HTR-8/SVneo (cell line): Measurements from ENCODE around the gene CCDC191.

Source experiments
- DNase-seq: peaks from one replicate; pipeline ENCODE4 v3.0.0; 2011; ENCODE audit warnings: low spot score, mixed read lengths; ENCODE audit not compliant: insufficient read length
- FAIRE-seq: peaks from 2 replicates; lab custom pipeline; 2011; peaks lifted over from hg19 to GRCh38; lab: Jason Lieb, UNC

CCDC191 gene

DNA sequence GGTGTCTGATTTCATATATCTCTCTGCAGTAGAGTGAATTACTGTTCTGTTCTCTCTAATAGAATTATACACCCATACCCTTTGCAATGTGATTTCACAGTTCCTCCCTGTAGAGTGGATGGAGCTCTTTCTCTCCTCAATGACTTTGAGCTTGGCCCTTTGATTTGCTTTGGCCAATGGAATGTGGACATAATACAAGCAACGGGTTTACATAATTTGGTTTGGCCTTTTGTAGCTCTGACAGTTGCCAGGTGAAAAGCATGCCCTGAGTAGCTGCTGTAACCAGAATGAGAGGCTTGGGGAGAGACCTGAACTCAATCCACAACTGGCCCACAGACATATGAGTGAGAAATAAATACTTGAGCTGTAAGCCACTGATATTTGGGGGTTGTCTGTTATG, 76.4 kb downstream of the CCDC191 start:
- no peak for FAIRE-seq

DNA sequence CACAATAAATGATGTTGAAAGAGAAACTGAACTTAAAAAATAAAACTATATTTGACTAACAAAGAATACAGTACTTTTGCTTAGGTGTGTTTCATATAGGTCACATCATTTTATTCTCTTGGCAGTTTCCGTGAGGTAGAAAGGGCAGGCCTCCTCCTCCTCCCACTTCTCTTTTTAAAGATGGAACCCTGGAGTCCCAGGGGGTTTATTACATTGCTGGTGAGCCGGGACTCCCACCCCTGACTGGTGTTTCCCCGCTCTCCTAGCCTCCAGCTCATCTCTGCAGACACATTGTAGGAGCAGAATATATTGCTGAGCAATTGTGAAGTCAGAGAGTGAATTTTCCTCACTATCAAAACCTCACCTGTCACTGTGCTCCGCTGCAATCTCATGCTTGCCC, 78.5 kb downstream of the CCDC191 start:
- no peak for FAIRE-seq

More for the DNA sequence above, 76.4 kb downstream of the CCDC191 start:
- no peak for DNase-seq

DNA sequence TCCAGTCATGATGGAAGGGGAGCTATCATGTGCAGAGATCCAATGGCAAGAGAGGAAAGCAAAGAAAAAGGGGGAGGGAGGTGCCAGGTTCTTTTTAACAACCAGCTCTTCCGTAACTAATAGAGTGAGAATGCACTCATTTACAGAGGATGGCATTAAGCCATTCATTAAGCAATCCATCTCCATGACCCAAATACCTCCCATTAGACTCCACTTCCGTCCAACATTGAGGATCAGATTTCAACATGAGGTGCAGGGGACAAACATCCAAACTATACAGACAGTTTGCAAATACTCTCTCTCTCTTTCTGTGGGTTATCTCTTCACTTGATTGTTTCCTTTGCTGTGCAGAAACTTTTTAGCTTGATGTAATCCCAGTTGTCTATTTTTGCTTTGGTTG, 87.3 kb downstream of the CCDC191 start:
- FAIRE-seq, result no peak
- DNase-seq, result no peak

More for the DNA sequence above, 78.5 kb downstream of the CCDC191 start:
- no peak for DNase-seq

DNA sequence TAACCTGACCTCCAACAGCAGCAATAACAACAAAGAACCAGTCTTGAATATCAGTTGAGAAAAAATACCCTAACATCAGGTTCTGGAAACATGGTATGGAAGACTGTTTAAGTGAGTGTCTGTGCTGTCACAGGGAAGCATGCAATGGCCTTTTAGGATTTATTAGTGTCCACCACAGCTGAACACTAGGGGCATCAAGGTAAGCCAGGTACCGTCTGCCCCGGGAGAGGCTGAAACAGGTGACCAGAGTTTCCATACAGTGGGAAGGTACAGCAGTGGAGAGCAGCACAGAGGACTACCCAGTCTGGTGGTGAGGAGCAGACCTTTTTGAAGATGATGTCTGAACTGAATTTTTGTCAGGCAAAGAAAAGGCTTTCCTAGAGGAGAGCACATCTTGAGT, 90.2 kb downstream of the CCDC191 start:
- FAIRE-seq (no peak), DNase-seq (no peak)

DNA sequence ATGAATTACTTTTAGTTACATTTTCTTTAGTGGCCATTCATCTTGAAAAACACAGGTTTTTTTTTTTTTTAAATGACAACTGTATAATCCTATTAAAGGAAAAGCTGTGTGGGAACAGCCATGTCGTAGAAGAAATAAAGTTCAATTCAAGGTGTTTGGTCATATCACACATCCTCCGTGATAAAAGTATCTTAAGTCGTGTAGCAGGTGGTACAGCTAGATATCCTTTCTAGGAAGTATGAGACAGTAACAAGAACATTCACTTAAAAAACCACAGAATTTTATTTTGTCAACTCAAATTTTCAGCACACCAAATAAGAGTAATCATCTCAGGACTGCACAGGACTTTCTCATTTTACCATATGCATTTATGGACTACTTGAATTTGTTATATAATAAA, 92.4 kb downstream of the CCDC191 start:
- DNase-seq (no peak), FAIRE-seq (no peak)

DNA sequence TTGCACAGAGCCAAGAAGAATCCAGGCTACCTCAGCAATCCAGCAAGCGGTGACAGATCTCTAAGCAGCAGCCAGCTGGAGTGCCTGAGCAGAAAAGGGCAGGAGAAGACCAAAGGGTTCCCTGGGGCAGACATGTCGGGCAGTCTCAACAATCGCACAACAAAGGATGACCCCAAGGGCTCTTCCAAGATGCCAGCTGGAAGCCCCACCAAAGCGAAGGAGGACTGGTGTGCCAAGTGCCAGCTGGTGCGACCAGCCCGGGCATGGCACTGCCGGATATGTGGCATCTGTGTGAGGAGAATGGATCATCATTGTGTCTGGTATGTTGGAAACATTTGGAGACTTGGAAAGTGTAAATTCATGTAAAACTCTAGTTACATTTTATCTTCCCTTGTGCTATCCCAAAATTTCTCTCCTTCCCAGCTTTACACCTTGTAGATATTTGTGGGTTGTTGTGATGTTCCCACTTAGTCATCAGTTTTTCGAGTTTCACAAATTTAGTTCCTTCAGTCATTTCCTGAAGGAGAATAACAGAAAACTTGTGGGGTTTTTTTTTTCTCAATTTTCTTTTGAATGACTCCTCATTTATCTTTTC, 102.1 kb downstream of the CCDC191 start:
- FAIRE-seq (no peak), DNase-seq (no peak)

DNA sequence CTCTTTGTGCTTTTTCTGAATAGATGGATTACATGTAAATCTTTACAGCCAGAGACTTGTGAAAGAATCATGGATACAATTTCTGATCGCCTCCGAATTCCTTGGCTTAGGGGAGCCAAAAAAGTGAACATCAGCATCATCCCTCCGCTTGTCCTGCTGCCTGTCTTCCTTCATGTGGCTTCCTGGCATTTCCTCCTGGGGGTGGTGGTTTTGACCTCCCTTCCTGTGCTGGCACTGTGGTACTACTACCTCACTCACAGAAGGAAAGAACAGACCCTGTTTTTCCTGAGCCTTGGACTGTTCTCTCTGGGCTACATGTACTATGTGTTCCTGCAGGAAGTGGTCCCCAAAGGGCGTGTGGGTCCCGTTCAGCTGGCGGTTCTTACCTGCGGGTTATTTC, 102.6 kb downstream of the CCDC191 start:
- DNase-seq (no peak), FAIRE-seq (no peak)

DNA sequence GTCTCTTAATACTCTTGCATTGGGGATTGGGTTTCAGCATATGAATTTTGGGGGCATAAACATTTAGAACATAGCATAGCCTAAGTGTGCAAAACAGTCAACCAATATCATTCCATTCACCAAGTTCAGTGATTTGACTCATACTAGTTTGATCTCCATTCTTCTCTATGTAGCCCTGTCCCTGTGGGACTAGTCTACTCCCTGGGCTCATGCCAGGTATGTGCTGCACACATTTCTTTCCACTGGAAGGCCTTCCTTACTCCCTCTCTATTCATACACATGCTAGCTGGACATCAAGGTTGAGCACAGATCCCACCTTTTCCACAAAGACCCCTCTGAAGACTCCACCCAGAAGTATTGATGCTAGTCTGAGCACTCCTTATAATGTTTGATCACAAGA, 103.4 kb downstream of the CCDC191 start:
- FAIRE-seq, result no peak
- DNase-seq, result no peak

DNA sequence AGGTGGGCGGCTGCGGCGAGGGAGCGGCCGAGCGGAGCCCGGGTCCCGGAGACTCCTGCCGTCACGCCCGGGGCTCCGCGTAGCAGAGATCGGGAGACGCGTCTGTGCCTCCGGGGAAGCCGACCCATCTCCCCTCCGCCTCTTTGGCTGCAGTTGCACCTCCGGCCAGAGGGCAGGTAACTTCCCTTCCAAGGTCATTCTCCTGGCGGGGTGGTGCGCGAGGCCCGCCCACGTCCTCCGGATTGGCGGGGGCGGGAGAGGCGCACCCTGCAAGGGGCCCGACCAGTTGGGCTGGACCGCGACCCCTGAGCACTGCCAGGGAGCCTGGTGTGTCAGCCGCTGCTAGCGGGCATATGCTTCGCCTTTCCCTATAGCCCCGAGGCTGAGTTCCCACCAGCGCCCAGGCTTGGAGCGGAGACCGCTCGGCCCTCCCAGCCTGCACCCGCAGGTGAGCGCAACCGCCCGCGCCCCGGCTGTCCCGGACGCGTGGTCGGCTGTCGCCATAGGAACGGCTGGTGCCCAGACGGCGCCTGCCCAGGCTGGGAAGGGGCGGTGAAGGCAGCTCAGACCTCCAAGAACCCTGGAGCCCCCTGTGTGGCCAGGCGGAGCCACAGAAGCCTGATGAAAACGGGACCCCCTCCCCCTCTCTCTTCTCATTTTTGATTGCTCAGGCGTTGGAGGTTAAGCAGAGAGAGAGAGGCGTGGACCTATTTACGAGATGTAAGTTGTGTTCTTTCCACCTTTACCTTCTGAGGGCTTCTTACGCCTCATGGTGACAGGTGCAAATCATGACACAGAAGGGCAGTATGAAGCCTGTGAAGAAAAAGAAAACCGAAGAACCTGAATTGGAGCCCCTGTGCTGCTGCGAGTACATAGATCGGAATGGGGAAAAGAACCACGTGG, 108.1 kb downstream of the CCDC191 start:
- FAIRE-seq, result no peak
- DNase-seq, result no peak

DNA sequence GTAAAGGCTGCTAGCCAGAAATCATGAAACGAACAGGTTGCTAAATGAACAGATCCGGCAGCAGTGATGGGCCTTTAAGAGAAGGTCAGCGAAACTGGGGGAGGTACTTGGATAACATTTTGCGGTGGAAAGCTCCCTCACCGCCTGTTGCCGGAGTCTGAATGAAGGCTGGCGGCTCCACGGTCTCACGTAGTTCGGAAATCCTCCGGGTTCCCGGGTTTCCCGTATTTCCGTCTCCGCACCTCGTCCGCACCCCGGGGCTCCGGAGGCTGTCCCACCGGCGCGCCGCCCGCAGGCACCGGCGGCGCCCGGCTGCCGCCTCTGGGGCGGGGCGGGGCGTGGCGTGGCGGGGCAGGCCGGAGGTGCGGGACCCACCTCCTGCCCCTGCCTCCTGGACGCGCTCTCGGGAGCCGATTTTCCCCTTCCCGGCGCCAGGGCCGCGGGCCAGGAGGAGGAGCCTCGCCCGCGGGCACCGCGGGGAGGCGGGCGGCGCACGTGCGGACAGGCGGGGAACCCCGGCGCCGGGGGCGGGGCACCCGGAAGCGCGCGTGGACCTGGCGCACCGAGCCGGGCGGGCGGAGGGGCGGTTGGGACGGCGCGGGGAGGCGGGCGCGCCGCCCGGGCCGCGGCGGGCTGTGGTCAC, 108.8 kb downstream of the CCDC191 start, which contains the start of gene ZDHHC23:
Gene ZDHHC23, plus strand, starts transcription at position 642 of the 643 bp plus-strand sequence. CDS start 790 bp downstream, outside the sequence.
- DNase-seq, result peak; percentile 53
- no peak for FAIRE-seq

DNA sequence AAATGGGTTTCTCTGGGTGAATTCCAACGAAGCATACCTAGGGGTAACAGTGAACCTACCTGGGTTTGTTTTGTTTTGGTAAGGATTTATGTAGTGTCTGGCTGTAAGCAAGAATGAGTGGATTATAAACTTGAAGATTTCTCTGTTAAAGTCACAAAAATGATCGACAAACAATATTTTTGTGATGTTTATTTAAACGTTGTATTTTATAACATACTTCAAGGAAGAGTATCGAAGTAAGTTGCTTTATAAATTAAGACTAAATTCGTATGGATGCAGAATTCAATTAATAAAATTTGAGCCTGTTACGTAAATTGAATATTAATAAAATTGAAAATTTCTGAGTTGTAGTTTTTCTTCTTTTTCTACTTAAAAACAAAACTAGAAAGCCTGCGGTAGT, 109.5 kb downstream of the CCDC191 start:
- FAIRE-seq (no peak), DNase-seq (no peak)

DNA sequence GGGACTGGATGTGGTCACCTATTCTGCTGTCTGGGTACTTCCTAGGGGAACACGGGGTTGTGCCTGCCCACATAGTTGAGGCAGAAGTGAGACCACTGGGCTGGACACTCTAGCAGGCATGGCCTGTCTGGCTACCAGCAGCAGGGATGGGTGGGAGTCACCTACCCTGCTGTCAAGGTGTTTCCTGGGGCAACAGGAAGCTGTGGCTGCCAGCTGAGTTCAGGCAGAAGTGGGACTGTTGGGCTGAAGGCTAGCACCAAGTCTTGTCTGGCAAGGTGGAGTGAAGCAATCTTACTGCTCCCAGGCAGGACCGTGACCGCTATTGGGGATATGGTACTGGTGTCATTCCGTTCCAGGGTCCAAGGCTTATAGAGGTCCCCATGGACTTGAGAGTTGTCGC, 128.8 kb downstream of the CCDC191 start:
- FAIRE-seq (no peak), DNase-seq (no peak)

DNA sequence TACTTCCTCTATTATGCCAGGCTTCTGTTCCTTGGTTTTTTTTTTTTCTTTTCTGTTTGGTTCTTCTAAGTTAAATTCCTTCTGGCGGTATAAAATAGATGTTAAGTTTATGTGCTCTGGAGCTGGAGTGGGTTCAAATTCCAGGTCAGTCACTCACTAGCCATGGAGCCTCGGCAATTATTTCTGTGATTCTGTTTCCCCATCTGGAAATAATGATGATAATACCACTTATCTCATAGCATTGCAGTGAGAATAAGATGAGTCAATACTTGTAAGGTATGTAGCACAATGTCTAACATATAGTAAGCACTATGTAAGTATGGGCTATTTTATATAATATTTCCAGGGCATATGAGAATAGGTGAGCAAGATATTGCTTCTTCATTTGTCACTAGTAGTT, 141.7 kb downstream of the CCDC191 start:
- no peak for FAIRE-seq
- no peak for DNase-seq
